Stimulated activated CD8-positive, alpha-beta memory T cell treated with anti-CD3 and anti-CD28 coated beads, Interleukin-4, amount 100 ng/mL, for 4 hours (primary cell): ENCODE measurements around the gene ANKRD10.
"Not testable (repeated sequence)": the region's sequence is repeated elsewhere in the genome, so short reads cannot be mapped to it uniquely, and the experiment has no call there.

Experiments used
- DNase-seq, 2 donors: peaks; one replicate each; pipeline ENCODE4 v3.0.0-alpha.2; 2020; ENCODE audit warnings: low read depth in 2 of 2, low spot score in 1 of 2

Gene ANKRD10

DNA sequence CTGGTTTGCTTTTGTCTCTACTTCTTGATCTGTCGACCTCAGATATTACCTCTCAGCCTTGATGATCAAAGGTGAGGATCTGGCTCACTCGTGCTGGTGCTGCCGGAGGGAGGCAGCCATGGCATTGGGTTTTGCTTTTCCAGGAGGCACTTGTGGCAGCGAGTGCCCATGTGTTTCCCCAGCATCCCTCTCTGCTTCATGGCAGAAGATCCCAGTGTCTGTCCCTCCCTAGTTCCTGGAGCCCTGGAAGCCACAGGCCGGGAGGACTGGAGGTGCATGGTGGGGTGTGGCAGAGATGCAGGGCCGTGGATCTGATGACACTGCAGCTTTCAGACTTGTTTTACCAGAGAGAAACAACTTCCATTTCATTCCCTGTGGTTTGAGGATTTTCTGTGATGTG lies 47.5 kb downstream of the ANKRD10 start:
- DNase-seq, result no peak

DNA sequence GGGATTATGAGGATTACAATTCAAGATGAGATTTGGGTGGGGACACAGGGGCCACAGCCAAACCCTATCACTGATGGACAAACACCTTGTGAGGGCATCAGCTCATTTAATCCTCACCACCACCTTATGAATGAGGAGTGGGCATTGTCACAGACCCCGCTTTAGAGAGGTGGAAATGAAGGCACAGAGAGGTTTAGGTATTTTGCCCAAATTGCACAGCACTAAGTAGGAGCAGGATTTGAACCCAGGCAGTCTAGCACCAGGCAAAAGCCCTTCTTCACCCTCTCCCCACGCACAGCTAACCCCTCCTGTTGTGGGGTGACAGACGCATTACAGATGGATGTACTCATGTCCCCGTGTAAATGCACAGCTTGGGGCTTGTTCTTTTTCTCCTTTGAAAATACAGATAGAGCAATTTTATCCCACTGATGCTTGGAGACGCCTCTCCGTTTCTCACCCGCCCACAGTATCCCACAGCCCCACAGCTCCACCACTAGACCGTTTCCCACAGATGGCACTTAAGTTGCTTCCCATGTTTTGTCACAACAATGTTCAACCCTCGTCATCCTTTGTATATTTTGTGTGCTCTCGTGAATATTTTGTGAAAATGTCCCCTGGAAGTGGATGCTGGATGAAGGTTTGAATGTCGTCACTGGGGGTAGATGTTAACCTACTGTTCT lies 48.2 kb downstream of the ANKRD10 start:
- DNase-seq, result no peak

DNA sequence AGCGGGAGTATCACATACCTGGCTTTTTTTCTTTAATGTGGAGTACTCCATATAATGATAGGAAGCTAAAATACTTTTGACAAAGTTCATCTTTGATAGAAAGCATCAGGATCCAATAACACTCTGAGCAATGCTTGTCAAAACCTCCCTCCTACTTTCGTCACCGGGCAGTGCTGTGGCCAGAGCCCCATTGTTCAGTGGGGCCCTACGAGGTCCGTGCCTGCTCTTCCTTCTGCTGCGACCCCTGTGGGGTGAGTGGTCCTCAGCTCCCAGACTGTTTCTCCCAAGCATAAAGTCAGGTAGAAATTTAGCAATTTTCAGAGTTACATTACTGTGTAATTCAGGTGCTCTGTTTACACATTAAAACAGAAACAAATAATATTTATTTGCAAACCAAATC lies 51.2 kb downstream of the ANKRD10 start:
- DNase-seq, result no peak

DNA sequence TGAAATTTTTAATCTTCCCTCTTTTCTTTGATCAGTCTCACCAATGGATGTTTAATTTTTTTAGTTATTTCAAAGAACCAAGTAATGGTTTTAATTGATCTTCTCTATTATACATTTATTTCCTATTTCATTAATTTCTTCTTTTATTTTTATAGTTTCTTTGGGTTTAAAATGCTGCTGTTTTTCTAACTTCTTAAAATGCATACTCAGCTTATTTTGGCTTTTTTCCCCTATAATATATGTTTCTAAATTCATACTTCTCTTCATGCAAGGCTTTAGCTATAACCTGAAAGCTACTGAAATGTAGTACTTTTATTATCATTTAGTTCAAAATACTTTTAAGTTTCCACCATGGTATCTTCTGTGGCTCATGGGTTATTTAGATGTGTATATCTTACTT lies 53.9 kb downstream of the ANKRD10 start:
- DNase-seq, result no peak

DNA sequence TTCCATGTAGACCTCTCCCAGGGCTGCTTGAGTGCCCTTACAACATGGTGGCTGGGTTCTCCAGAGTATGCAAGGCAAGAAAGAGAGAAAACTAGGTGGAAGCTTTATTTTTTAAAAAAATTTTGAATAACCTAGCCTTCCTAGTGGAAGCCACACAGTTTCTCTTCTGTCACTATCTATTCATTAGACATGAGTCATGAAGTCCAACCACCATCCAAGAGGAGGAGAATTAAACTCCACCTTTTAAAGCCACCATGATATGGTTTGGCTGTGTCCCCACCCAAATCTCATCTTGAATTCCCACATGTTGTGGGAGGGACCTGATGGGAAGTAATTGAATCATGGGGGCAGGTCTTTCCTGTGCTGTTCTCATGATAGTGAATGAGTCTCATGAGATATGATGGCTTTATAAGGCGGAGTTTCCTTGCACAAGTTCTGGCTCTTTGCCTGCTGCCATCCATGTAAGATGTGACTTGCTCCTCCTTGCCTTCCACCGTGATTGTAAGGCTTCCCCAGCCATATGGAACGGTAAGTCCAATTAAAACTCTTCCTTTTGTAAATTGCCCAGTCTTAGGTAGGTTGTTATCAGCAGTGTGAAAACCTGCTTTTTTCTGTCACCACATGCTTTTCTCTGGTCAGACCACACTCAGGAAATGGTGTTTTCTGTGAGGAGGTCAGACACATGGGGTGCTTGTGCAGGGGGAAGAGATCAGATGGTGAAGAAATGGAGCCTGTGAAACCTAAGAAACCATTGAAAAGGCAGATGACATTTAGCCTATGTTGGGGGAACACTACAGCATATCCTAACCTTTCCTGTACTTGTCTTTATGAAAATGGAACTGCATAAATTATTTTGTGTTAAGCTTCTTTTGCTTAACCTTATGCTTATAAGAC lies 57.7 kb downstream of the ANKRD10 start:
- DNase-seq, result no peak

DNA sequence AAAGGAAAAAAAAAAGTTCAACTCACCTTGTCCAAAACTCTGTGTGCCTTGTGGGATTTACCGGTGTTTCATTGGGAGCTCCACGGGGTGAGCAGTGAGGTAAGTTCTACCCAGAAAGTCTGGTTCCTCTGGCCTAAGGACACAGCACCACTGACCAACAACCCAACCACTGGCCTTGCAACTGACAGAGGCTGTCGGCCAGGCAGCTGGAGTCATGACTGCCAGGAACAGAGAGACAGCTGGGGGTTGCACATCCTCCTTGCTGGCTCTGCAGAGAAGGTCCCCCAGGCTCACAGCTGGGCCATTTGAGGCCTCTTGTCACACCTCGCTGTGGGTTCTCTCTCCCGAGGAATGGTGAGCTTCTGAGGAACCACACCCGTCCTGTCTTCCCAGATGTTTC lies 59.5 kb downstream of the ANKRD10 start:
- DNase-seq, result no peak

DNA sequence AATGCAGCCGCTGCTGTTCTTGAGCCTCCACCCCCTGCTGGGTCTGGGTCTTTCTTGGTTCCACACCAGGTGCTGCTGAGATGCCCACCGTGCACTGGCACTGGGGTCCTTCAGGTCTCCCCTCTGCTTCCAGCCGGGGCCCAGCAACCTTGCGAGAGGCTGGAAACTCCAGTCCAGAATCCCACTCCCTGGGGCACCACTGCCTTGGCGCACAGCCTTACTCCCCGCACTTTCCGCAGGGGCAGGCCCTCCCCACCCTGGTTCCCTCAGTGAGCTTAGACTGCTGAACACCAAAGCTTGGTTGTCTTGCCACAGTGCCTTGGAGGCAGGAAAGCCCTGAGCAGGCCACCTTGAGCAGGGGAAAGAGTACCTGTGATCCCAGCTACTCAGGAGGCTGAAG lies 60.0 kb downstream of the ANKRD10 start:
- DNase-seq, result no peak

DNA sequence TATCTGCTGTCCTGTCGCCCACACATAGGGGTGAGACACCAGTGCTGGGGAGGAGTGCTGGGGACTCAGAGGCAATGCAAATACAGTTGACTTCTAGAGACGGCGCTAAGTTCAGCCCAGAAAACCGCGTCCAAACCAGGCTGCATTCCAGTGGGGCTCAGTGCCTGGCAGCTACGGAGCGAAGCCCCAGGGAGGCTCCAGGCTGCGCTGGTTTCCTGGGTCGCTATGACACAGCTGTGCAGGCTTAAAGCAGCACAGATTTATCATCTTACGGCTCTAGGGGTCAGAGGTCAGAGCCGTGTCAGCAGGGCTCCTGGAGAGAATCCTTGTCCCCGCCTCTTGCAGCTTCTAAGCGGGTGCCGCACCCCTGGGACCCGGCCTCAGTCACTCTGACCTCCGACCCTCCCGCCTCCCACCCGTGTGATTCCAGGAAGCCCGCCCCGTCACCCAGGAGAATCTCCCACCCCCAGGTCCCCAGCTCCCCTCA lies 61.6 kb downstream of the ANKRD10 start:
- no peak for DNase-seq

DNA sequence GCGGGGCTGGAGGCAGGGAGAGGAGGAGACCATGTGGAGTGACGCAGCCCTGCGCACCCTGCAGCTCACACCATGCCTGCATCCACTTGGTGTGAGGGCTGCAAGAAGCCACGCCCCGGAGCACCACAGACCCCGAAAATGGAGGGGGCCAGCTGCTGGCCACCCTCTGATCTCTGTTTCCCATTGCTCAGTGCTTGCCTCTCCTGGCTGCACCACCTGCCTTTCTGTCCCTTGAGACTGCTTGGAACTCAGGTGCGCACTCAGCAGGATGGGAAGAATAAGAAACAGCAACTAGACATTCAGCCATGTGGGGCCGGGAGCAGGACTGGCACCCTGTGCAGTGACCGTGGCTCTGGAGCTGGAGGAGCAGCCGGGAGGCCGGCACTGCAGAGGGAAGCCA lies 64.0 kb downstream of the ANKRD10 start:
- no peak for DNase-seq

DNA sequence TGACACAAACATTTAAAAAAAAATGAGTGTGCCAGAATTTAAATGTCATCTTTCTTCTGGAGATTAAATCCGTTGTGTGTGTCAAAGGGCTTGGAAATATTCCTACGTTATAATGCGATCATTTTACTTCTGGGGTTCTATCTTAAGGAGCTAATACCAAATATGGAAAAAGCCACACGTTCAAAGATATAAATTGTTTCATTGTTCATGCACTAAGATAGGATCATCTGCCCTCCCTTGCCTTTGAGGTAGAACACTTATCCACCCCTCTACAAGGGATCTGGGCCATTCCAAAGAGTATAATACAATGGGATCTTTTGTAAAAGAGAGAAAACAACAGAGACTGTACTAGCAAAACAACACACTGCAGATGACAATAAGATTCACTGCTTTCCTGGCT lies 64.9 kb downstream of the ANKRD10 start:
- no peak for DNase-seq

DNA sequence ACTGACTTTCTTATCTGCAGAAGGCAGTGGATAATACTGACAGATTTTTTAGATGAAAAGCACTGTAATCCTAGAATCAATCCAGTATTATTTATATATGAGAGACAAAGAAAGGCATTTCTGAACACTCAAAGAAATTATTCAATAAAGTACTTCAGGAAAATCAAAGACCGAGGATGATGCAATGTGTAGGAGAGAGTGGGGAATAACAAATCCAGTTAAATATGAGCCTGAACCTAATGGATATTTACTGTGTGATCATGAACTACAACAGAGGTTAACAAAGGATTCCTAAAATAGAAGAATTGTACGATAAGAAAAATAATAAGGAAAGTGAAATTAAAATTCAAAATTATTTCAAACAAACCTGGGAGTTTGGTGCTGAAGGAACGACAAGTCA lies 69.3 kb downstream of the ANKRD10 start:
- no peak for DNase-seq

DNA sequence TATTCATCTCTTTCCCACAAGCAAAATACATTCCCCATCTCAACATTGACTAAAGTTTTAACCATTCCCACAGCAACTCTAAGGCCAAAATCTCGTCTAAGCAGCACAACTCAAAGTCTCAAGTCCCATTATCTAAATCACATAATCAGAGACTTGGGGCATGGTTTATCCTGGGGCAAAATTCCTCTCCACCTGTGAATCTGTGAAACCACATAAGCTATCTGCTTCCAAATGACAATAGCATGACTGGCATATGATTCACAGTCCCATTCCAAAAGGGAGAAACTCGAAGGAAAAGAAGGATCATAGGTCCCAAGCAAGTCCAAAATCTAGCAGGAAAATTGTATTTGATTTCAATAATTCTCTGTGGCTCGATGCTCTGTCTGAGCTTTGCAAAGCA lies 73.0 kb downstream of the ANKRD10 start:
- DNase-seq, result no peak

DNA sequence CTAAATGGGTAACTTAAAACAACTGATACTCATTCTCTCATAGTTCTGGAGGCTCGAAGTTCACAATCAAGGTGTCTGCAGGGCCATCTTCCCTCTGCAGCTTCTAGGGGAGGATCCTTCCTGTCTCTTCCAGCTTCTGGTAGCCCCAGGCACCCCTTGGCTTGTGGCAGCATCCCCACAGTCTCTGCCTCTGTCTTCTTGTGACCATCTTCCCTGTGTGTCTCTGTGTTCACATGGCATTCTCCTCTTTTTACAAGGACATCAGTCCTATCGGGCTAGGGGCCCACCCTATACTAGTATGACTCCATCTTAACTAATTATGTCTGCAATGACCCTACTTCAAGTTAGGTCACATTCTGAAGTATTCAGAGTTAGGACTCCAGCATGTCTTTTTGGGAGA lies 73.5 kb downstream of the ANKRD10 start:
- DNase-seq, result no peak

DNA sequence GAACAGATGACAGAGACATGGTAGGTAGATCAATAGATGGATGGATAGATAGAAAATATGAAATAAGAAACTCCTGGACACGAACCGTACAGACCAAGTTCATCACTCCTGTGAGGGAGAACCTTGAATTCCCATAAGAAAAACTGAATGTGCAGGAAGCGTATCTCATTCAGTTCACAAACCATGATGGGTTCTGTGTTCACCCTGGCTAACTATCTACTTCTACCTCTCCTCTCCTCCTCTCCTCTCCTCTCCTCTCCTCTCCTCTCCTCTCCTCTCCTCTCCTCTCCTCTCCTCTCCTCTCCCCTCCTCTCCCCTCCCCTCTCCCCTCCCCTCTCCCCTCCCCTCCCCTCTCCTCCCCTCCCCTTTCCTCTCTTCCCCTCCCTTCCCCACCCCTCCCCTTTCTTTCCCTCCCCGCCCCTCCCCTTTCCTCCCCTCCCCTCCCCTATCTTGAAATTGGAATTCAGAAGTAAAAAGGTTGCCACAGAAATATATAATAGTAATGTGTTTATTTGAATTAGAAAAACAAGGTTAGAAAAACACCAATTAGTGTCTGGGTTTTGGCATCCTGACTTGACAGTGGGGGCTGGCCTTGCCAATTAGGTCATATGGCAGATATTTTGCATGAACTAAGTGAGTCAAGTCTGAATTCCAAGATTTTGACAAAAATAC lies 75.9 kb downstream of the ANKRD10 start:
- DNase-seq, result no peak

DNA sequence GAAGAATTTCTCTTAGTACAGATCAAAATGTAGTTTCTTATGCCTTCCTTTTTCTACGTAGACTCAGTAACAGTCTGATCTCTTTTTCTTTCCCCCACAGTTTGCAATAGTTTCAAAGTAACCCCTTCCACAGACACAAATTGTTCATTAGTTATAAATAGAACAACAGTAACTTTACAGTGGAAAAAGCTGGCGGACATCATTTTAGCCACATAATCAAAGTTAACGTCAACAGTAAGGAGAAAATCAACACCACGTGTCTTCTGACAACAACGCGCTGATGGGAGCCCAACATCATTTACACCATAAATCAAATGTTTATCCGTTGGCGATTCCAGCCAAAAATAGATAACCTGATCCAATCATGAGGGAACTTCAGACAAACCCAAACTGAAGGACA lies 76.8 kb downstream of the ANKRD10 start:
- DNase-seq, result no peak

DNA sequence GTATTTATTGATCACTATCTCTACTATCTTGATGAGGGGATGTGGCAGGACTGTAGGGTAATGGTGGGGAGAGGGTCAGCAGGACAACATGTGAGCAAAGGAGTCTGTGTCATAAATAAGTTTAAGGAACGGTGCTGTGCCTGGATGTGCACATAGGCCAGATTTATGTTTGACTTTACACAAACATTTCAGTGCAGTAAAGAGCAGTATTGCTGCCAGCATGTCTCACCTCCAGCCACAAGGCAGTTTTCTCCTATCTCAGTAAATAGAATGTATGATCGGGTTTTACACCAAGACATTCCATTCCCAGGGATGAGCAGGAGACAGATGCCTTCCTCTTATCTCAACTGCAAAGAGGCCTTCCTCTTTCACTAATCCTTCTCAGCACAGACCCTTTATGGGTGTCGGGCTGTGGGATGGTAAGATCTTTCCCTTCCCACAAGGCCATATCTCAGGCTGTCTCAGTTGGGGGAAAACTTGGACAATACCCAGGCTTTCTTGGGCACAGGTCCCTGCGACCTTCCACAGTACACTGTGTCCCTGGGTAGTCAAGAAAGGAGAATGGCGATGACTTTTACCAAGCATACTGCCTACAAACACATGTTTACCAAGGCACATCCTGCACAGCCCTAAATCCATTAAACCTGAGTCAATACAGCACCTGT lies 77.3 kb downstream of the ANKRD10 start:
- not testable (repeated sequence) for DNase-seq

DNA sequence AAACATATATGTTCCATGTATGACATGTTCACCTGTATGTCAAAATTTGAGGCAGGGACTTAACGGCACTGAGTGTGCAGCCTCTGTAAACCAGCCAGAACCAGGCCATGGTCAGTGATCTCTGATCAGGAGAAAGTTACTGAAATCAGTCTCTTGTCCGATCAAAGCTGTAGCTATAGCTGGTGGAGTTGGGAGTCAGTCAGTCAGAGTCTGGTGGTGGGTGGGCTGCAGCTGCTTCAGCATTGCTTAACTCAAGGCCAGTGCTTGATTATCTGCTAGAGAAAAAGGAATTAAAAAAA lies 78.3 kb downstream of the ANKRD10 start:
- DNase-seq, result no peak

DNA sequence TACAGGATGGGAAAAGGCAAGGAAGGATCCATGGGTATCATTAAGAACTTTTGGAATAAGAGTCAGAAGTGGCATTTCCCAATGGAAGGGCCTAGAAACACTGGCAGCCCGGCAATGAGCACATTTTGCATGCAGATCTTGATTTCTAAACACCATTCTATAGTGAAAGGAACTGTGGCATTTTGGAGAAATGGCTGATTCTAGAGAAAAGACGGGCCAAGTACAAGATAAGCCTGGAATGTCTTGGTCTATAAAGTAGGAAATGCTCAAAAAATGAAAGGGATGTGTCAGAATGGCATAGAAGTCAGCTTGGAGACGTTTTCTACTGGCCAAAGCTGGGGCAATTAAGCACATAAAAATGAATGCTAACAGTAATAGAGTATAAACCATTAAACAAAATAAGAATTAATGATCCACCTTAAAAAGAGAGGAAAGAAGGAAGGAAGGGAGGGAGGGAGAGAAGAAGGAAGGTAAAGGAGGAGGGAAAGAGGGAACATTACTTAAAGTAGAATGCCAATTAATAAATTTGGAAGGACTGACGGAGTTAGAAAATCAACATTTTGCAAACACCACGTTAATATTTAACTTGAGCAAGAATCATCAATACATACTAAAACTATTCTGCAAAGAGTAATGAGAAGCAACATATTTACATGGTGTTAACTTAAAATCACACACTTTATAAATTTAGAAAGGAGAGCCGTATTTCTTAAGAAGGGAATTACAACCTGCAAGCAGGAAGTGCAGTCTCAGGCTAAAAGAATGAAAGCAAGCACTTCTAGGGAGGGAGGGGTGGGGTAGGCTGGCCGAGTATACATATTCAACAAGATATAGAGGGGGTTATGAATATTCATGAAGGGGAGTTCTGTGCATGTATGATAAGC lies 78.9 kb downstream of the ANKRD10 start:
- DNase-seq, result no peak

DNA sequence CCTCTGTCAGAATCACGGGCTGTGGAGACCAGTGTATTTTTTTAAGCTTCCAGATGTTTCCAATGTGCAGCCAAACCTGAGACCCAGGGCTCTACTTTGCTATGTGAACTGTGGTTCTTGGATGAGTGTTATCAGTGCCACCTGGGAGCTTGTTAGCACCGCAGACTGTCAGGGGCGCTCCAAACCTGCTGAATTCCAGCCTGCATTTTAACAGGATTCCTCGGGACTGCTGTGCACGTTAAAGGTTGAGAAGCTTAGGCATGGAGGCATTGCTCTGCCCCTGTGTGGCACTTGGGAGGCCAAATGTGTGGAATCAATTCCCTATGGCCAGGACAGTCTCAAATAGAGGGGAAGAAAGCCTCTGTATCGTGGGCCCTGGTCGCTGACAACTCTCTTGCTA lies 80.3 kb downstream of the ANKRD10 start:
- no peak for DNase-seq

DNA sequence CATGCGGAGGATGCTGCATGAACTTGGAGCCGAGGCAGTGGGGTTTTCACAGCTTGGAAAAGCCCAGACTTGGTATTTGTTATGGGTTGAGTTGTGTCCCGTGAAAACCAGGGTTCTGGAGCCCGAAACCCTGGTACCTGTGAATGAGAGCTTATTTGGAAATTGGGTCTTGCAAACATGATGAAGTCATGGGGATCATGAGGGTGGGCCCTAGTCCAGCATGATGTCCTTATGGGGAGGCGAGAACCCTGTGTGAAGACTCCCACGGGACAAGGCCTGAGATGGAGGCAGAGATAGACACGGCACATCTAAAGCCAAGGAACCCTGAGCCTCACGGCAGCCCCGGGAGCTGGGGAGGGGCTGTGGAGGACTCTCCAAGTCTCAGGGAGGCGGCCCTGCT lies 82.3 kb downstream of the ANKRD10 start:
- DNase-seq, result no peak

DNA sequence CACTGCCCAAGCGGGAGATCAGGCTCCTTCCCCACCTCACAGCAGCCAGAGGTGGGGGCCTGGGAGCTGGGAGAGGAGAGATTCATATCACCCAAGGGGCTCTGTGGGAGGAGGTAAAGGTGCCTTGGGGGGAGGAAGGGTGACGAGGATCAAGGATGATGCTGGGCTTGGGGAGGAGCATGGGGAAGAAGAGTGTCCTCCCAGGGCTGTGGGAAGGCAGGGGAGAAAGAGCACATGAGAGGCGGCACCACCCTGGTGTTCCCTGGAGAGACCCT lies 82.7 kb downstream of the ANKRD10 start:
- DNase-seq, result no peak
